T-helper 1 cell treated with Interleukin-12 subunit alpha and Interleukin-12 subunit beta and Interleukin-4 antibody, amounts not matched to agents 30 μg/mL and 1 μg/mL, for 36 hours (primary cell): ENCODE measurements around the gene CILP.
"Not testable (repeated sequence)": the region's sequence is repeated elsewhere in the genome, so short reads cannot be mapped to it uniquely, and the experiment has no call there.

Experiments used
- H3K27ac Mint-ChIP-seq: one replicate; pipeline ENCODE4 v1.8.0; 2021; ENCODE audit warnings: mild to moderate bottlenecking, mixed read lengths
- H3K27me3 Mint-ChIP-seq: one replicate; pipeline ENCODE4 v1.8.0; 2021; ENCODE audit warnings: low read depth, mixed read lengths
- H3K36me3 Mint-ChIP-seq: one replicate; pipeline ENCODE4 v1.8.0; 2021; ENCODE audit warnings: low read depth, mixed read lengths
- H3K4me1 Mint-ChIP-seq: one replicate; pipeline ENCODE4 v1.8.0; 2021; ENCODE audit warnings: low read depth, mixed read lengths
- H3K4me3 Mint-ChIP-seq: one replicate; pipeline ENCODE4 v1.8.0; 2021; ENCODE audit warnings: mild to moderate bottlenecking, moderate library complexity, mixed read lengths
- H3K9me3 Mint-ChIP-seq: one replicate; pipeline ENCODE4 v1.8.0; 2021; ENCODE audit warnings: mixed read lengths

CILP gene

DNA sequence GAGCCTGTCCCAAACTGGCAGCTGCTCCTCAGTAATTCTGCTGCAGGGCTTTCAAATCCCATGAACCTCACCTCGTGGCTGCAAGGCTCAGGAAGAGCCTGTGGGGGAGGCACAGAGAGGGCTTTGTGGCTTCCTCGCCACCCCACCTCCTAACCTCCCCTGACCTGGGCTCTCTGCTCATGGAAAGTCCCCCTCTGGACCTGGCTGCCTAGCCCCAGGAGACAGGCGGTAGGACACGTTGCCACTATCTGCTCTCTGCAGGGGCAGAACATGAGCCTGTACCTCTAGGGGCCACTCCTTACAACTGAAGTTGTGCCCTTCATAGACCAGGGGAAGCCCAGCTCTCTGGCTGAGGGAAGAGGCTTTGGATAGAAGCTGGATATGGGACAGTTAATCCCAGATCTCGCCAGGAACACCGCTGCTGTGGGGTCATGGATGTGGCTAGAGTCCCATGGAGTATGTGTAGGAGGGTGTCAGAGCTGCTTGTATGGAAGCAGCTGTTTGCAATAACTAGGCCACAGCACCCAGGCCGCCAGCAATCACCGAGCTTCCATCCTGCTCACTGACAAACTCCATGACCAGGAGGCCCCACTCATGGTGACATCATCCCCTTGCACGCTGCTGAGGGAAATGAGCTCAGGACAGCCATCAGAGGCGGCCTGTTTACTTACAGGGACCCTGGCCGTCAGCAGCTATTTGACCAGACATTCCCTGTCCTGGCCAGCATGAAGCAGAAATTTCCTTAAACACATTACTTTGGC is 34.0 kb upstream of the CILP start:
- Mint-ChIP-seq H3K36me3 (peaks cover 4% of the 10 kb centered on the region), H3K27ac (no peak overlapping the region), H3K4me1 (peaks cover 7% of the 10 kb centered on the region), H3K9me3 (no peaks in the 10 kb centered on the region), H3K4me3 (no peak overlapping the region), H3K27me3 (no peaks in the 10 kb centered on the region)

DNA sequence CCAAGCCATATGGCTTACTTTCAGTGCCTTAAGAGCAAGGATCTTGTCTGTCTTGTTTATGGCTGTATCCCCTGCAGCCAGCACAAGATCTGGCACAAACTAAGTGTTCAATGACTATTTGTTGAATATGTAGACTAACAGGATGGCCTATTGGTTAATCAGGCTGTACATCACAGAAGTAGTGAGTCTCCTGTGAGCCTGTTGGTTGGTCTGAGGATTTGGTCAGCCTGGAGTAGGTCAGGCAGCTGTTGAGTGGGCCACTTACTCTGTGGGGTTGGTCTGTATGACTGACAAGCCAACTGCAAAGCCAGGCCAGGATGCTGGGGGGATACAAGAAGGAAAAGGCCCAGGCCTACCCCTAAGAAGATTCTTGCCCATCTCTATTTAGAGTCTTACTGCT is 33.4 kb upstream of the CILP start:
- H3K36me3 Mint-ChIP-seq: peaks cover 4% of the 10 kb centered on the region

DNA sequence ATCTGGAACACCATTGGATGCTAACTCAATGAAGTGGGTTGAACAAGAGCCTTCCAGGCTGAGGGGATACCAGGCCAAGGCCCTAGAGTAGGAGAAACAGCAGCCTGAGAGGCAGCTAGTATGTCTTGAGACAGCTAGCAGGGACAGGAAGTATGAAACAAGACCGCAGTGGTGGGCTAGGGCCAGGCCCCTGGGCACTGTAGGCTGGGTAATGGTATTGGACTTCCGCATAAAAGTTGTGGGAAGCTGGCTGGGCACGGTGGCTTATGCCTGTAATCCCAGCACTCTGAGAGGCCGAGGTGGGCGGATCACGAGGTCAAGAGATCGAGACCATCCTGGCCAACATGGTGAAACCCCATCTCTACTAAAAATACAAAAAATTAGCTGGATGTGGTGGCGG is 25.2 kb upstream of the CILP start:
- not testable (repeated sequence) for H3K36me3 Mint-ChIP-seq, H3K4me3 Mint-ChIP-seq, H3K27ac Mint-ChIP-seq, H3K9me3 Mint-ChIP-seq, H3K4me1 Mint-ChIP-seq, H3K27me3 Mint-ChIP-seq

More for the DNA sequence above, 33.4 kb upstream of the CILP start:
- H3K4me3 Mint-ChIP-seq: no peak overlapping the region
- no peaks in the 10 kb centered on the region for H3K9me3 Mint-ChIP-seq
- H3K27me3 Mint-ChIP-seq: no peaks in the 10 kb centered on the region
- no peak overlapping the region for H3K27ac Mint-ChIP-seq
- peaks cover 6% of the 10 kb centered on the region for H3K4me1 Mint-ChIP-seq

DNA sequence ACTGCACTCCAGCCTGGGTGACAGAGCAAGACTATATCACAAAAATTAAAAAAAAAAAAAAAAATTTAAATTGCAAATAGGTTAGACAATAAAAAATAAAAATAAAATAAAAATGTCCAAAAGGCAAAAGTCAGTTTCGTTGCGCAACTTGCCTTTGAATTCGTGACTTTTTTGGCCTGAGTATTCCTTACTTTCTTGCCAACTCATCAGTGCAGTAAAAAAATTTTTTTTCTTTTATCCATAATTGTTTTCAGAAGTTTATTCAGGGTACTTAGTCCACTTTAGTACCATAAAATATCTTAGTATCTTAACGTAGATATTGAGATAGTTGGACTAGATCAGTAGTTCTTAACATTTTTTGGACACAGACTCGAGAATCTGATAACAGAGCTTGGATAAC is 22.4 kb upstream of the CILP start:
- H3K9me3 Mint-ChIP-seq: no peaks in the 10 kb centered on the region
- H3K36me3 Mint-ChIP-seq: no peaks in the 10 kb centered on the region
- H3K27ac Mint-ChIP-seq: no peak overlapping the region
- peaks cover 1% of the 10 kb centered on the region for H3K4me1 Mint-ChIP-seq
- no peak overlapping the region for H3K4me3 Mint-ChIP-seq
- H3K27me3 Mint-ChIP-seq: no peaks in the 10 kb centered on the region

DNA sequence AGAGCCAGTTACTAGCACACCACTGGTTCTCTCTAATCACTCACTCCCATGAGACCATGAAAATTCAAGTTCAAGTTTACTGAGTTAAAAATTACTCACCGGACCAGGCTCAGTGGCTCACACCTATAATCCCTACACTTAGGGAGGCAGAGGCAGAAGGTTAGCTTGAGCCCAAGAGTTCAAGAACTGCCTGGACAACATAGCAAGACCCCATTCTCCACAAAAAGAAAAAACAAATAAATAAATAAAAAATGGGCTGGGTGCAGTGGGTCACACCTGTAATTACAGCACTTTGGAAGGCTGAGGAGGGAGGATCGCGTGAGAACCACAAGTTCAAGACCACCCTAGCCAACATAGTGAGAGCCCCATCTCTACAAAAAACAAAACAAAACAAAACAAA is 21.2 kb upstream of the CILP start:
- no peak overlapping the region for H3K4me3 Mint-ChIP-seq
- no peaks in the 10 kb centered on the region for H3K9me3 Mint-ChIP-seq
- H3K27ac Mint-ChIP-seq: no peak overlapping the region
- no peaks in the 10 kb centered on the region for H3K36me3 Mint-ChIP-seq
- no peaks in the 10 kb centered on the region for H3K27me3 Mint-ChIP-seq
- peaks cover 1% of the 10 kb centered on the region for H3K4me1 Mint-ChIP-seq

DNA sequence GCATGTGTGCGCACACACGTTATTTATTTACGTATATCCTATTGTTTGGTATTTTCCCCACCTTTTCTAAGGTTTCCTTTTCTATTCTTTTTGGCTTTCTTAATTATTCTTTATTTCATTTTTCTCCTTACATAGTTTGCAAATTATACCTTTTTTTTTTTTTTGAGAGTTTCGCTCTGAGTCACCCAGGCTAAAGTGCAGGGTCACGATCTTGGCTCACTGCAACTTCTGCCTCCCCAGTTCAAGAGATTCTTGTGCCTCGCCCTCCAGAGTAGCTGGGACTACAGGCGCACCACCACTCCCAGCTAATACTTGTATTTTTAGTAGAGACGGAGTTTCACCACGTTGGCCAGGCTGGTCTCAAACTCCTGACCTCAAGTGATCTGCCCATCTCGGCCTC is 20.0 kb upstream of the CILP start:
- Mint-ChIP-seq H3K4me1 (peaks cover 1% of the 10 kb centered on the region), H3K36me3 (no peaks in the 10 kb centered on the region), H3K9me3 (no peaks in the 10 kb centered on the region), H3K27ac (no peak overlapping the region), H3K27me3 (no peaks in the 10 kb centered on the region), H3K4me3 (no peak overlapping the region)

DNA sequence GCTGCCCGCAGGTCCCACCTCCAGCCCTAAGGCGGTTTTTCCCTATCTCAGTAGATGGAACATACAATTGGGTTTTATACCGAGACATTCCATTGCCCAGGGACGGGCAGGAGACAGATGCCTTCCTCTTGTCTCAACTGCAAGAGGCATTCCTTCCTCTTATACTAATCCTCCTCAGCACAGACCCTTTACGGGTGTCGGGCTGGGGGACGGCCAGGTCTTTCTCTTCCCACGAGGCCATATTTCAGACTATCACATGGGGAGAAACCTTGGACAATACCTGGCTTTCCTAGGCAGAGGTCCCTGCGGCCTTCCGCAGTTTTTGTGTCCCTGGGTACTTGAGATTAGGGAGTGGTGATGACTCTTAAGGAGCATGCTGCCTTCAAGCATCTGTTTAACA is 15.6 kb upstream of the CILP start:
- H3K36me3 Mint-ChIP-seq, H3K4me1 Mint-ChIP-seq, H3K27ac Mint-ChIP-seq, H3K4me3 Mint-ChIP-seq, H3K27me3 Mint-ChIP-seq, H3K9me3 Mint-ChIP-seq: not testable (repeated sequence)

DNA sequence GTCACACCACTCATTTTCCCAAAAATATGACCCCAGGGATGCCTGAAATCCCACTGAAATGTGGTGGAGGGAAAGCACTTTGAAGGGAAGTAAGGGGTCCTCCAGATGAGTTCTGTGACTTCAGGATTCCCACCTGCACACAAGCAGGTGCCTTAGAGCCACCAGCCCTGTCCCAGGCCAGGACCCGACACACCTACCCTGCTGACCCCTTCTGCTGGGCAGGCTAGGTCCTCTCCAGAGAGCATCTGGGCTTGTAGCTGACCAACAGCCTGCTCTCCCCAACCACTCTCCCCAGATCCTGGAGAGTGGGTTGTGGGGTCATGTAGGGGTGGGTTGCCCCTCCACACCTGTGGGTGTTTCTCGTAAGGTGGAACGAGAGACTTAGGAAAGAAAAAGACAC is 14.9 kb upstream of the CILP start:
- no peaks in the 10 kb centered on the region for H3K27me3 Mint-ChIP-seq
- no peaks in the 10 kb centered on the region for H3K4me1 Mint-ChIP-seq
- H3K36me3 Mint-ChIP-seq: no peaks in the 10 kb centered on the region
- no peak overlapping the region for H3K27ac Mint-ChIP-seq
- no peak overlapping the region for H3K4me3 Mint-ChIP-seq
- H3K9me3 Mint-ChIP-seq: no peaks in the 10 kb centered on the region

DNA sequence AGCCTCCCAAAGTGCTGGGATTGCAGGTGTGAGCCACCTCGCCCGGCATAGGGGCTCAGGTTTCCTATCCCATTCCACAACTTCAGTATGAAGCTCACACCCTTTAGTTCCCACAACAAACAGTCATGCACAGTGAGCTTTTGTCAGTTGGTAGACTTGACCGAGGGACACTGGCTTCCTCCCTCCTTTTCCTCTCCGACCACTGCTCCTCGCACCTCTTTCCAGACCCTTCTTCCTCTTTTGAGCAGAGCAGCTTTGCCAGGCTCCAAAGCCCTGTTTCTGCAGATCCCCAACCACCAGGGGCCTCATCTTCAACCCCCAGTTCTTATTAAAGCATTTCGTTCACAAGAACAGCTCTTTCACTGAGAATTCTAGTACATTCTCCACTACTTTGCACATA is 12.7 kb upstream of the CILP start:
- no peaks in the 10 kb centered on the region for H3K4me1 Mint-ChIP-seq

DNA sequence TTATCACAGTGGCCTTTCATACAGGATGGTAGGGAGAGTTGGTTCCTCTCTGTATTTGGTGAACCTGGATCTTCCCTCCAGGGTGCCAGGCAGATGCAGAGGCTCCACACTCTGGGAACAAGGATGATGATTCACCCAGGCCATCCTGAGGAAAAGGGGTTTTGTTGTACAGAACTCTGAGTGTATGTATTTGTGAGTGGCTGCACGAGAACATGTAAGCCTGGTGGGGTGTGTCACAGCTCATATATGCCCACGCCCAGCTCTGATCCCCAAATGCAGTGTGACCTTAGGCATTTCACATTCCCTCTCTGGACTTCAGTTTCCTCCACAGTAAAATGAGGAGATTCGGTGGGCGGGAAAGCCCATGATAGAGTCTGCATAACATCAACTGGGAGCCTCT is 11.6 kb upstream of the CILP start:
- Mint-ChIP-seq H3K27me3 (no peaks in the 10 kb centered on the region), H3K9me3 (no peaks in the 10 kb centered on the region), H3K36me3 (no peaks in the 10 kb centered on the region), H3K4me1 (no peaks in the 10 kb centered on the region), H3K27ac (no peak overlapping the region), H3K4me3 (no peak overlapping the region)

More for the DNA sequence above, 12.7 kb upstream of the CILP start:
- Mint-ChIP-seq H3K27ac (no peak overlapping the region), H3K9me3 (no peaks in the 10 kb centered on the region), H3K36me3 (no peaks in the 10 kb centered on the region), H3K4me3 (no peak overlapping the region), H3K27me3 (no peaks in the 10 kb centered on the region)

DNA sequence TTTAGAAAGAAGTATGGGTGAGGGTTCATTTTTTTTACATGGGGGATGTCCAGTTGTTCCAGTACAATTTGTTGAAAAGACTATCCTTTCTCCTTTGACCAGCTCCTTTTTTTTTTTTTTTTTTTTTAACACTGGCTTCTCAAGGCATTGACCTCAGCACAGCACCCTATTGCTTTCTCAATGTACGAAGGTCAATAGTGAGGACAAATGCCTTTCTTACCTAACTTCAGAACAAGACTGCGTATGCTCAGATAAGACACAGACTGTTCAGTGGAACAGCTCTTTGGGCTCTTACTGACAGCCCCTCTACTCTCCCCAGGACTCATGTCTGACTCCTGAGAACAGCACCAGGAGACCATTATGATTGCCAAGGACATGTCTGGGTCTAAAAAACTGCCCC is 10.4 kb upstream of the CILP start:
- Mint-ChIP-seq H3K4me3 (no peak overlapping the region), H3K27ac (no peak overlapping the region), H3K9me3 (no peaks in the 10 kb centered on the region), H3K27me3 (no peaks in the 10 kb centered on the region), H3K36me3 (no peaks in the 10 kb centered on the region), H3K4me1 (no peaks in the 10 kb centered on the region)

DNA sequence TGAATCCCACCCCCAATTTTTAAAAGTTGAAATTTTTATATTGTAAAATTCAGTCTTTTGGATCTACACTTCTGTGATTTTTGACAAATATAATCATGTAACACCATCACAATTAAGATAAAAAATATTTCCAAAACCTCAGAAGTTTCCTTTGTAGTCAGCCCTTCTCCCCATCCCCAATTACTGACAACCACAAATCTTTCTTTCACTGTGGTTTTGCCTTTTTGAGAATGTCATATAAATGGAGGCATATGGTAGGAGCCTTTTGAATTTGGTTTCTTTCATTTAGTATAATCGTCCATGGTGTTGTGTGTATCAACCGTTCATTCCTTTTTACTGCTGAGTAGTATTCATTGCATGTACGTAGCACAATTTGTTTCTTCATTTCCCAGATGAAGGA is 7.9 kb upstream of the CILP start:
- no peaks in the 10 kb centered on the region for H3K4me1 Mint-ChIP-seq

DNA sequence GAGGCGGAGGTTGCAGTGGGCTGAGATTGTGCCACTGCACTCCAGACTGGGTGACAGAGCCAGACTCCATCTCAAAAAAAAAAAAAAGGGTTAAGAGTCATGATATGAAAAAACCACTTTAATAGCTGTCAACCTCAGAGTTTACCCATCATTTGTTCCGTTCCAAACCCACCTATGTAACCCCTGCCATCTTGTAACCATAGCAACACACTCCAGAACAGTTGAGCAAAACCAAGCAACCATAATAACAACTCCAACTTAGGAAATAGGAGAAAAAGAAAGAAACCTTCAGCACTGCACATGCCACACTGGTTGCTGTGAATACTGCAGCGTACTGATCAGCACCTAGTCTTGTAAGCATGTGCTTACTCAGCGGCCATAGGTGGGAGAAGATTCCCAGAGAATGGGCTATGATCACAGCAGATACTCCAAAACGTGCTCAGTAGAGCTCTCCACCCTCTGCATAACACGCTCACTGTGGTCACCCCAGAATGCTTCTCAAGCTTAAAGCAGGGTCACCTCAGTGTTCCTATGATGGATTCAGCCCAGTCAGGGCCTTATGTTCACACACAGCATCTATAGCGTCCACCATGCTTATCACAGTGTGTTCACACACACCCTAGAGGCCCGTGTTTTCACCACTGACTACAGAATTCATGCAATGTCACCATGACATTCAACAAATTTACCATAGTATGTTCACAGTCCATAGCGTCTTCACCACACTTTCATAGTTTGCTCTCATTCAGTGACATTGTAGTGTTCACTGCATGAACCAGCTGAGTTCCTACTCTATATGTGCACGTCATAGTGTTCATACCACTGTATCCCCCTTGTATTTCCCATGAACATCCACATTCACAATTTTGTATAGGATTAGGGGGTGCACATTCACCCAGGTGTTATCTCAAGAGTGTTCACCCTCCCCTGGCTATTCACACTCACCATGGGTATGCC is 6.5 kb upstream of the CILP start:
- no peak overlapping the region for H3K4me3 Mint-ChIP-seq
- H3K27ac Mint-ChIP-seq: no peak overlapping the region
- H3K4me1 Mint-ChIP-seq: no peaks in the 10 kb centered on the region
- no peaks in the 10 kb centered on the region for H3K27me3 Mint-ChIP-seq
- no peaks in the 10 kb centered on the region for H3K36me3 Mint-ChIP-seq
- no peaks in the 10 kb centered on the region for H3K9me3 Mint-ChIP-seq

More for the DNA sequence above, 7.9 kb upstream of the CILP start:
- Mint-ChIP-seq H3K4me3 (no peak overlapping the region), H3K27me3 (no peaks in the 10 kb centered on the region), H3K27ac (no peak overlapping the region), H3K36me3 (no peaks in the 10 kb centered on the region), H3K9me3 (no peaks in the 10 kb centered on the region)

DNA sequence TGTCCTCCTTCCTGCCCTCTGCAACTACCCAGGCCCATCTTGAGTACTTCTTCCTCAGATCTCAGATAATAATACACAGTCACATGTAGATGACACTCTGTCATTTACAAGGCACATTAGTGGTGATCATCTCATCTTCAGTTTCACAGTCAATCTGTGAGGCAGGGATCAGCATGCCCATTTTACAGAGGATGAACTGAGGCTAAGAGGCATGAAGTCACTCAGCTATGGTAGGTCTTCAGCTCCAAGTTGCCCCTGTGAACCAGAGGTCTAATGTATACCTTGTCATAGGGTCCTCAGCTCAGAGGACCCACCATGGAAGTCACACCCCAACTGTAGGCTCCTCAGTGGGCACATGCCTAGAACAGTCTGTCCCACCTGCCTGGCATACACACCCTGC is 4.2 kb upstream of the CILP start:
- Mint-ChIP-seq H3K36me3 (no peaks in the 10 kb centered on the region), H3K4me3 (no peak overlapping the region), H3K9me3 (no peaks in the 10 kb centered on the region), H3K27ac (no peak overlapping the region), H3K27me3 (no peaks in the 10 kb centered on the region), H3K4me1 (no peaks in the 10 kb centered on the region)

DNA sequence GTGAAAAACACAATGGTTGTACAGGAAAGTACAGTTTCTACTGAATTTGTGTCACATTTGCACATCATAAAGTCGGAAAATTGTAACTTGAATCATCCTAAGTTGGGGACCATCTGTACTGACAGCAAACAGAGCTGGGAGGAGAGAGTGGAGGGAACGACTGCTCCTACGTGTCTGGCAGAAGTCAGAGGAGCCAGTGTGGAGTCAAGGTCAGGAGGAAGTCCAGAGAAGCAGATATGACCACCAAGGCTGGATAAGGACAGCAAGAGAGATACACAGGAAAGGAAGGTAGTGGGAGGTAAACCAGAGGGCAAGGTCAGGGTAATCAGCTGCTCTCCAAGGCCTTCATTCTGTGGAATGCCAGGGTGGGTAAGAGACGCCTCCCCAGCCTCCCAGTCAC is 2.7 kb upstream of the CILP start:
- no peak overlapping the region for H3K27ac Mint-ChIP-seq
- no peaks in the 10 kb centered on the region for H3K27me3 Mint-ChIP-seq
- H3K4me3 Mint-ChIP-seq: no peak overlapping the region
- H3K36me3 Mint-ChIP-seq: no peaks in the 10 kb centered on the region
- no peaks in the 10 kb centered on the region for H3K4me1 Mint-ChIP-seq
- H3K9me3 Mint-ChIP-seq: no peaks in the 10 kb centered on the region
